Effector memory CD4-positive, alpha-beta T cell (primary cell): ENCODE data around the gene GALNT15.

Source experiments
- DNase-seq, 3 donors: peaks; one replicate each; pipeline ENCODE4 v3.0.0-alpha.2; 2020
- H3K27ac ChIP-seq: 2 replicates; pipeline ENCODE4 v1.7.0; 2013; ENCODE audit warnings: mild to moderate bottlenecking, low read length, moderate library complexity; ENCODE audit not compliant: insufficient read depth, poor library complexity, severe bottlenecking
- H3K27me3 ChIP-seq: replicated peaks from 2 replicates; pipeline ENCODE4 v1.7.0; 2013; ENCODE audit warnings: mild to moderate bottlenecking, low read length; ENCODE audit not compliant: insufficient read depth, control insufficient read depth, poor library complexity, severe bottlenecking
- H3K36me3 ChIP-seq: 2 replicates; pipeline ENCODE4 v1.7.0; 2013; ENCODE audit warnings: mild to moderate bottlenecking, low read length, moderate library complexity; ENCODE audit not compliant: control insufficient read depth, insufficient read depth
- H3K4me1 ChIP-seq: 2 replicates; pipeline ENCODE4 v1.7.0; 2013; ENCODE audit warnings: low read length, mild to moderate bottlenecking; ENCODE audit not compliant: control insufficient read depth, insufficient read depth, poor library complexity, severe bottlenecking
- H3K4me3 ChIP-seq: 2 replicates; pipeline ENCODE4 v1.7.0; 2013; ENCODE audit warnings: low read length, low read depth, mild to moderate bottlenecking; ENCODE audit not compliant: insufficient read depth, poor library complexity, severe bottlenecking
- H3K9me3 ChIP-seq: 2 replicates; pipeline ENCODE4 v1.7.0; 2013; ENCODE audit warnings: mild to moderate bottlenecking, low read length, moderate library complexity; ENCODE audit not compliant: control insufficient read depth
- total RNA-seq, 3 donors: gene quantifications; one replicate each; lab custom pipeline; 2026; lab: John Stamatoyannopoulos, UW

GALNT15 gene
- total RNA-seq, result 0 to 0.17 (median 0) reads per million in 3 donors

GRCh38 chr3:16174389-16174788, at the start of gene GALNT15:
TSS of gene GALNT15 (plus strand) at chr3:16174680. CDS start at chr3:16175152, 472 bp downstream.
- DNase-seq, result no peak
- H3K4me3 ChIP-seq, result no peak within 1 kb of the TSS
- H3K9me3 ChIP-seq, result no peaks in the 10 kb centered on the region
- H3K4me1 ChIP-seq, result no peaks in the 10 kb centered on the region
- H3K36me3 ChIP-seq, result no peaks in the 10 kb centered on the region
- no peak within 1 kb of the TSS for H3K27ac ChIP-seq
- H3K27me3 ChIP-seq, result peaks cover 2% of the 10 kb centered on the region

- no peak overlapping the region for H3K4me3 ChIP-seq
- no peaks in the 10 kb centered on the region for H3K36me3 ChIP-seq
- no peaks in the 10 kb centered on the region for H3K27me3 ChIP-seq
- H3K27ac ChIP-seq, result no peak overlapping the region
- no peaks in the 10 kb centered on the region for H3K9me3 ChIP-seq
- DNase-seq, result no peak
- no peaks in the 10 kb centered on the region for H3K4me1 ChIP-seq
Measured at GRCh38 chr3:16126634-16127033, 47.8 kb upstream of the GALNT15 start.

GRCh38 chr3:16127249-16127648, 47.2 kb upstream of the GALNT15 start:
- no peaks in the 10 kb centered on the region for H3K27me3 ChIP-seq
- no peaks in the 10 kb centered on the region for H3K4me1 ChIP-seq
- H3K9me3 ChIP-seq, result no peaks in the 10 kb centered on the region
- no peak overlapping the region for H3K27ac ChIP-seq
- no peak for DNase-seq
- H3K4me3 ChIP-seq, result no peak overlapping the region
- no peaks in the 10 kb centered on the region for H3K36me3 ChIP-seq

GRCh38 chr3:16130066-16130465, 44.4 kb upstream of the GALNT15 start:
- Histone ChIP-seq H3K9me3 (no peaks in the 10 kb centered on the region), H3K4me3 (no peak overlapping the region), H3K36me3 (no peaks in the 10 kb centered on the region), H3K4me1 (no peaks in the 10 kb centered on the region), H3K27me3 (no peaks in the 10 kb centered on the region), H3K27ac (no peak overlapping the region)
- no peak for DNase-seq

- no peak overlapping the region for H3K27ac ChIP-seq
- H3K27me3 ChIP-seq, result no peaks in the 10 kb centered on the region
- no peaks in the 10 kb centered on the region for H3K36me3 ChIP-seq
- DNase-seq, result no peak
- H3K4me1 ChIP-seq, result no peaks in the 10 kb centered on the region
- no peak overlapping the region for H3K4me3 ChIP-seq
- no peaks in the 10 kb centered on the region for H3K9me3 ChIP-seq
Measured at GRCh38 chr3:16132190-16132589, 42.3 kb upstream of the GALNT15 start.

GRCh38 chr3:16132928-16133327, 41.6 kb upstream of the GALNT15 start:
- DNase-seq, result no peak
- H3K36me3 ChIP-seq, result no peaks in the 10 kb centered on the region
- H3K4me3 ChIP-seq, result no peak overlapping the region
- no peak overlapping the region for H3K27ac ChIP-seq
- no peaks in the 10 kb centered on the region for H3K9me3 ChIP-seq
- H3K27me3 ChIP-seq, result no peaks in the 10 kb centered on the region
- no peaks in the 10 kb centered on the region for H3K4me1 ChIP-seq

GRCh38 chr3:16134173-16134928, 40.1 kb upstream of the GALNT15 start:
- no peak for DNase-seq
- no peaks in the 10 kb centered on the region for H3K9me3 ChIP-seq

GRCh38 chr3:16136055-16136454, 38.4 kb upstream of the GALNT15 start:
- Histone ChIP-seq H3K4me1 (no peaks in the 10 kb centered on the region), H3K27ac (no peak overlapping the region)

More at GRCh38 chr3:16134173-16134928, 40.1 kb upstream of the GALNT15 start:
- Histone ChIP-seq H3K27me3 (no peaks in the 10 kb centered on the region), H3K36me3 (no peaks in the 10 kb centered on the region), H3K4me1 (no peaks in the 10 kb centered on the region), H3K27ac (no peak overlapping the region), H3K4me3 (no peak overlapping the region)

GRCh38 chr3:16137044-16137443, 37.4 kb upstream of the GALNT15 start:
- no peak overlapping the region for H3K27ac ChIP-seq
- H3K4me3 ChIP-seq, result no peak overlapping the region
- H3K36me3 ChIP-seq, result no peaks in the 10 kb centered on the region

More at GRCh38 chr3:16136055-16136454, 38.4 kb upstream of the GALNT15 start:
- DNase-seq, result no peak
- Histone ChIP-seq H3K36me3 (no peaks in the 10 kb centered on the region), H3K9me3 (no peaks in the 10 kb centered on the region), H3K4me3 (no peak overlapping the region), H3K27me3 (no peaks in the 10 kb centered on the region)

GRCh38 chr3:16137977-16138376, 36.5 kb upstream of the GALNT15 start:
- Histone ChIP-seq H3K9me3 (no peaks in the 10 kb centered on the region), H3K4me3 (no peak overlapping the region), H3K27ac (no peak overlapping the region), H3K36me3 (no peaks in the 10 kb centered on the region), H3K27me3 (no peaks in the 10 kb centered on the region), H3K4me1 (no peaks in the 10 kb centered on the region)
- no peak for DNase-seq

More at GRCh38 chr3:16137044-16137443, 37.4 kb upstream of the GALNT15 start:
- H3K4me1 ChIP-seq, result no peaks in the 10 kb centered on the region
- DNase-seq, result no peak
- H3K9me3 ChIP-seq, result no peaks in the 10 kb centered on the region
- H3K27me3 ChIP-seq, result no peaks in the 10 kb centered on the region
